A549 (cell line): ENCODE results near the gene CYP26A1.

Experiments
- CTCF ChIP-seq: fragments of >200 bp; sonication (Bioruptor Twin); formaldehyde crosslinking; IDR thresholded peaks from 3 replicates; pipeline ENCODE4 v1.5.1; 2016
- EHMT2 ChIP-seq: fragments of 200-600 bp; sonication (generic); IDR thresholded peaks from 2 replicates; pipeline ENCODE4 v1.6.1; 2016; ENCODE audit warnings: antibody characterized with exemption, low read depth, mild to moderate bottlenecking, moderate library complexity
- NR3C1 ChIP-seq: fragments of >200 bp; sonication (Bioruptor Twin); formaldehyde crosslinking; IDR thresholded peaks from 3 replicates; pipeline ENCODE4 v1.6.1; 2017
- POLR2A ChIP-seq: IDR thresholded peaks from 2 replicates; pipeline ENCODE4 v1.6.1; 2012; ENCODE audit warnings: mild to moderate bottlenecking, low read length
- RCOR1 ChIP-seq: fragments of 150-350 bp; IDR thresholded peaks from 2 replicates; pipeline ENCODE4 v1.6.1; 2014; ENCODE audit warnings: antibody characterized with exemption, low read length, low read depth
- TFCP2L1 ChIP-seq: fragments of 250-450 bp; sonication (Bioruptor Pico); IDR thresholded peaks from 2 replicates; pipeline ENCODE4 v1.5.0; 2021; ENCODE audit warnings: mild to moderate bottlenecking
- USF2 ChIP-seq: fragments of 450-650 bp; IDR thresholded peaks from 2 replicates; pipeline ENCODE4 v1.6.1; 2014; ENCODE audit warnings: antibody characterized with exemption

- TF ChIP-seq CTCF (no peak), NR3C1 (no peak), EHMT2 (no peak), TFCP2L1 (CRISPR knock-in tag) (no peak), POLR2A (no peak), USF2 (no peak), RCOR1 (no peak)
Measured at GRCh38 chr10:93034426-93034825, 39.3 kb upstream of the CYP26A1 start.
